ENCODE measurements around the gene OR3A3.

- TF ChIP-seq ZNF274 (IDR thresholded peaks at IDR 0.05; ENCODE audit: low read depth, low read length) (no peak), SUZ12 (IDR thresholded peaks at IDR 0.05; ENCODE audit: extremely low read depth, insufficient read depth, insufficient read length) (no peak), YY1 (IDR thresholded peaks at IDR 0.05; ENCODE audit: insufficient read depth, insufficient read length) (no peak)
Observed at GRCh38 chr17:3433741-3434140, 22.6 kb downstream of the OR3A3 start, which contains the start of gene OR1E2.

All from NT2/D1 (cell line).